Measurements from ENCODE around the gene VAV3. TPM values are rescaled to one million over a fixed set of nuclear protein-coding genes. Genes with fewer than 3 reads are reported as not detected.
"Not testable (repeated sequence)": the region's sequence is repeated elsewhere in the genome, so short reads cannot be mapped to it uniquely, and the experiment has no call there.

Gene VAV3
- total RNA-seq, 2 donors from 2014 or later, result 6.9 to 7.7 TPM

DNA sequence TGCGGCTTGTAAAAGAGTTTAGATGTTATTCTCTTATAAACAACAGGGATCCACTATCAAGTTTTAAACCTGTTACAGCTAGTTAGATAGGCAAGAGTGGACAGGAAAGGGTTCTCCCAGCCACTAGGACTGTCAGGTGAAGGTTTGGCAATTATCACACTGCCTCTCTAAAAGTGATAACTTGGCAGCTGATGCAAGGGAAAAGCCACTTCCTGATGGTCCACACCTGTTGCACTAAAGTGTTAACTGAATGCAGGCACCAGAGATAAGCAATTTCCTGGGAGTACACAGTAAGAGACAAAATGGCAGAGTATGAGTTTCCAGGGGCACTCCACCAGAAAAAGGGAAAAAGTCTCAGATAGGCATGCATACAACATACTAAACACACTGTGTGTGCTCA lies 99.4 kb downstream of the VAV3 start:
- Histone ChIP-seq H3K27me3 (replicated peaks; ENCODE audit: insufficient read depth) (no peaks in the 10 kb centered on the region), H3K36me3 (no peaks in the 10 kb centered on the region), H3K4me3 (no peak overlapping the region), H3K4me1 (ENCODE audit: control insufficient read depth in 1 of 2, low read depth in 2 of 2) (no peaks in the 10 kb centered on the region), H3K9me3 (no peaks in the 10 kb centered on the region), H3K27ac (no peak overlapping the region)
- no peak for DNase-seq (ENCODE audit: low spot score)
- no peak for ATAC-seq (ENCODE audit: insufficient number of reproducible peaks, low FRiP score, low read depth)
- TF ChIP-seq, protein P1, sequence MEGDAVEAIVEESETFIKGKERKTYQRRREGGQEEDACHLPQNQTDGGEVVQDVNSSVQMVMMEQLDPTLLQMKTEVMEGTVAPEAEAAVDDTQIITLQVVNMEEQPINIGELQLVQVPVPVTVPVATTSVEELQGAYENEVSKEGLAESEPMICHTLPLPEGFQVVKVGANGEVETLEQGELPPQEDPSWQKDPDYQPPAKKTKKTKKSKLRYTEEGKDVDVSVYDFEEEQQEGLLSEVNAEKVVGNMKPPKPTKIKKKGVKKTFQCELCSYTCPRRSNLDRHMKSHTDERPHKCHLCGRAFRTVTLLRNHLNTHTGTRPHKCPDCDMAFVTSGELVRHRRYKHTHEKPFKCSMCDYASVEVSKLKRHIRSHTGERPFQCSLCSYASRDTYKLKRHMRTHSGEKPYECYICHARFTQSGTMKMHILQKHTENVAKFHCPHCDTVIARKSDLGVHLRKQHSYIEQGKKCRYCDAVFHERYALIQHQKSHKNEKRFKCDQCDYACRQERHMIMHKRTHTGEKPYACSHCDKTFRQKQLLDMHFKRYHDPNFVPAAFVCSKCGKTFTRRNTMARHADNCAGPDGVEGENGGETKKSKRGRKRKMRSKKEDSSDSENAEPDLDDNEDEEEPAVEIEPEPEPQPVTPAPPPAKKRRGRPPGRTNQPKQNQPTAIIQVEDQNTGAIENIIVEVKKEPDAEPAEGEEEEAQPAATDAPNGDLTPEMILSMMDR (IDR thresholded peaks at IDR 0.05), result no peak

DNA sequence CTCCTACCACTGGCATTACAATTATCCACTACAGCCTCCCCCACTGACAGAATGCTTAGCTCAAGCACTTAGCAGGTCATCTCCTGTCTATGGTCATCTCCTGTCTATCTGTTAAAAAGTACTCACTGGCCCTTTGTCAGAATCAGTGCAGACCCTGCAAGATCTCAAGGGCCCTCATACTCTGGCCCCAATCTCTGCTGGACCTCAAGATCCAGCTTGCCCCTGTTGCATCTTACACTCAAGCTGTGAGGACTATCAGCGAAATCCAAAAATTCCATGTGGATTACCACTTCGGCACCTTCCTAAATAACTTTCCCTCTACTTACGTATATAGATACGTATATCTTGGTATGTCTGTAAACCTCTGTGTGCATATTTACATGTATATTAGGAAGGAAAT lies 101.6 kb downstream of the VAV3 start:
- no peaks in the 10 kb centered on the region for H3K36me3 ChIP-seq
- no peak overlapping the region for H3K27ac ChIP-seq
- TF ChIP-seq, protein P1 (IDR thresholded peaks at IDR 0.05), result no peak
- H3K27me3 ChIP-seq (replicated peaks; ENCODE audit: insufficient read depth), result no peaks in the 10 kb centered on the region
- DNase-seq (ENCODE audit: low spot score), result no peak
- H3K9me3 ChIP-seq, result no peaks in the 10 kb centered on the region
- H3K4me1 ChIP-seq (ENCODE audit: control insufficient read depth in 1 of 2, low read depth in 2 of 2), result no peaks in the 10 kb centered on the region
- H3K4me3 ChIP-seq, result no peak overlapping the region
- no peak for ATAC-seq (ENCODE audit: insufficient number of reproducible peaks, low FRiP score, low read depth)

DNA sequence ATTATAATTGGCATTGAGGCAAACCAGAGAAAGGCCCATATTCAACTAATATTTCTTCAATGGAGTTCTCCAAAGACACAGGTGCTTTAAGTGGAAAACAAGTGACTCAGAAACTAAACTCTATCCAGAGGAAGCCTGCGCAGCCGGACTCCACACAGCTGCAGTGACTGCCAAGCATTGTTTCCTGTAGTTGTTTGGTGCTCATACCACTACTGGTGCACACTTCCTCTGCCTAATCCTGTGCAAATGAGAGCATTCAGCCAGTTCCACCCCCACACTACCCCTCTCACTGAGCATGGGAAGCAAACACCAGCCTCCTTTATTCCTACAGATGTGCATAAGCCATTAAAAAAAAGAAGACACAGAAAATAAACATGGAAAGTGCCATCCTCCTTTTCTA lies 102.9 kb downstream of the VAV3 start:
- Histone ChIP-seq H3K9me3 (no peaks in the 10 kb centered on the region), H3K27ac (no peak overlapping the region), H3K4me1 (ENCODE audit: control insufficient read depth in 1 of 2, low read depth in 2 of 2) (no peaks in the 10 kb centered on the region), H3K4me3 (no peak overlapping the region), H3K27me3 (replicated peaks; ENCODE audit: insufficient read depth) (no peaks in the 10 kb centered on the region), H3K36me3 (no peaks in the 10 kb centered on the region)
- ATAC-seq (ENCODE audit: insufficient number of reproducible peaks, low FRiP score, low read depth) (no peak), DNase-seq (ENCODE audit: low spot score) (no peak)
- TF ChIP-seq, protein P1 (IDR thresholded peaks at IDR 0.05), result no peak

DNA sequence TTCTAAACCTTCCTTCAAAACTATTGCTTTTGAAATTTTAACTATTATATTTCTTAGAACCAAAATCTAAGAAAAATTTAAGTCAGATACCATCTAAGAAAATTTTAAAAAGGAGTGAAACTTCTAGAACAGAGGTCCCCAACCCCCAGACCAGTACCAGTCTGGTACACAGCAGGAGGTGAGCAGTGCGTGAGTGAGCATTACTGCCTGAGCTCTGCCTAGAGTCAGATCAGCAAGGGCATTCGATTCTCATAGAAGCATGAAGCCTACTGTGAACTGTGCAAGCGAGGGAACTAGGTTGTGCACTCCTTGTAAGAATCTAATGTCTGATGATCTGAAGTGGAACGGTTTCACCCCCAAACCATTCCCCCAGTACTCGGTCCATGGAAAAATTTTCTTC lies 106.7 kb downstream of the VAV3 start:
- TF ChIP-seq, protein P1 (IDR thresholded peaks at IDR 0.05), result no peak
- Histone ChIP-seq H3K27ac (no peak overlapping the region), H3K4me3 (no peak overlapping the region), H3K27me3 (replicated peaks; ENCODE audit: insufficient read depth) (no peaks in the 10 kb centered on the region), H3K36me3 (no peaks in the 10 kb centered on the region), H3K9me3 (no peaks in the 10 kb centered on the region), H3K4me1 (ENCODE audit: control insufficient read depth in 1 of 2, low read depth in 2 of 2) (no peaks in the 10 kb centered on the region)
- ATAC-seq (ENCODE audit: insufficient number of reproducible peaks, low FRiP score, low read depth), result no peak
- no peak for DNase-seq (ENCODE audit: low spot score)

DNA sequence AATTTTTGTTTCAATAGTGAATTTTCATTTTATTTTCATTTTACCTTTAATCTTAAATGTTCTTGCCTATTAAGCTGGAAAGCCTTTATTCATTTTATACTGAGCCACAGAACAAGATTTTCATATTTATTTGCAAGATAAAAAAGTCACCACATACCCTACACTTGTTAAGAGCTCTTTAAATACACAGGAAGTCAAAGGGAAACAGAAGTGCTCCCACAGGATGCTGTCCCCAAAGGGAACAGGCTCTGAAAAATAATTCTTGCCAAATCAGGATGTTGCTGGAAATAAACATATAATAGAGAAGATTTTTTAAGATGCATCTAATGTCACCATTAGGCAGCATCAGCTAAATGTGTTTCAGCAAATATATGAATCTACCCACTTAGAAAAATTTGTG lies 113.6 kb downstream of the VAV3 start:
- Histone ChIP-seq H3K27me3 (replicated peaks; ENCODE audit: insufficient read depth) (no peaks in the 10 kb centered on the region), H3K9me3 (no peaks in the 10 kb centered on the region), H3K4me3 (no peak overlapping the region), H3K4me1 (ENCODE audit: control insufficient read depth in 1 of 2, low read depth in 2 of 2) (no peaks in the 10 kb centered on the region), H3K36me3 (no peaks in the 10 kb centered on the region), H3K27ac (no peak overlapping the region)
- DNase-seq (ENCODE audit: low spot score), result no peak
- TF ChIP-seq, protein P1 (IDR thresholded peaks at IDR 0.05), result no peak
- no peak for ATAC-seq (ENCODE audit: insufficient number of reproducible peaks, low FRiP score, low read depth)

DNA sequence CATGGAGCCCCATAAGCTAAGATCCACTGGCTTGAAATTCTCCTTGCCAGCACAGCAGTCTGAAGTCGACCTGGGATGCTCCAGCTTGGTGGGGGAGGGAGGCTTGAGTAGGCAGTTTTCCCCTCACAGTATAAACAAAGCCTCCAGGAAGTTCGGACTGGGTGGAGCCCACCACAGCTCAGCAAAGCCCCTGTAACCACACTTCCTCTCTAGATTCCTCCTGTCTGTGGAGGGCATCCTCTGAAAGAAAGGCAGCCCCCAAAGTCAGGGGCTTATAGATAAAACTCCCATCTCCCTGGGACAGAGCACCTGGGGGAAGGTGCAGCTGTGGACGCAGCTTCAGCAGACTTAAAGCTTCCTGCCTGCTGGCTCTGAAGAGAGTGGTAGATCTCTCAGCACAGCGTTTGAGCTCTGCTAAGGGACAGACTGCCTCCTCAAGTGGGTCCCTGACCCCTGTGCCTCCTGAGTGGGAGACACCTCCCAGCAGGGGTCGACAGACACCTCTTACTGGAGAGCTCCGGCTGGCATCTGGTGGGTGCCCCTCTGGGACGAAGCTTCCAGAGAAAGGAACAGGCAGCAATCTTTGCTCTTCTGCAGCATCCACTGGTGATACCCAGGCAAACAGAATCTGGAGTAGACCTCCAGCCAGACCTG lies 120.3 kb downstream of the VAV3 start:
- not testable (repeated sequence) for H3K4me1 ChIP-seq (ENCODE audit: control insufficient read depth in 1 of 2, low read depth in 2 of 2); H3K4me3 ChIP-seq; DNase-seq (ENCODE audit: low spot score); H3K27me3 ChIP-seq (replicated peaks; ENCODE audit: insufficient read depth); ATAC-seq (ENCODE audit: insufficient number of reproducible peaks, low FRiP score, low read depth); H3K9me3 ChIP-seq; H3K27ac ChIP-seq; H3K36me3 ChIP-seq
